Thoracic aorta (tissue), 2 donors: ENCODE results near the gene SLC13A4. TPM values are rescaled to one million over a fixed set of nuclear protein-coding genes. Genes with fewer than 3 reads are reported as not detected.

Experiments
- ATAC-seq: fragments of 150-250 bp; one replicate; pipeline ENCODE4 v1.8.0; 2017; ENCODE audit warnings: low read depth; ENCODE audit not compliant: insufficient number of reproducible peaks, low FRiP score
- DNase-seq: peaks from one replicate; pipeline ENCODE4 v3.0.0-alpha.2; 2020; ENCODE audit warnings: low spot score
- H3K27ac ChIP-seq, 2 donors: fragments of 200-600 bp; sonication (generic); 1 replicate in 1 of 2; 2 replicates in 1 of 2; pipeline ENCODE4 v1.5.1; 2016; ENCODE audit warnings: mild to moderate bottlenecking in 2 of 2, moderate library complexity in 2 of 2
- H3K27me3 ChIP-seq: fragments of 200-600 bp; sonication (generic); replicated peaks from 2 replicates; pipeline ENCODE4 v1.6.0; 2016; ENCODE audit warnings: mild to moderate bottlenecking; ENCODE audit not compliant: insufficient read depth
- H3K36me3 ChIP-seq: fragments of 200-600 bp; sonication (generic); one replicate; pipeline ENCODE4 v1.5.1; 2016
- H3K4me1 ChIP-seq, 2 donors: fragments of 200-600 bp; sonication (generic); 1 replicate in 1 of 2; 2 replicates in 1 of 2; pipeline versions ENCODE4 v1.5.1 to v1.6.0; 2016; ENCODE audit warnings: low read depth in 2 of 2, mild to moderate bottlenecking in 1 of 2; ENCODE audit not compliant: control insufficient read depth in 1 of 2
- H3K4me3 ChIP-seq: fragments of 200-600 bp; sonication (generic); 2 replicates; pipeline ENCODE4 v1.5.1; 2016; ENCODE audit warnings: mild to moderate bottlenecking
- H3K9me3 ChIP-seq: fragments of 200-600 bp; sonication (generic); 2 replicates; pipeline ENCODE4 v1.5.1; 2016
- CTCF ChIP-seq: fragments of 200-600 bp; sonication (generic); IDR thresholded peaks from one replicate; pipeline ENCODE4 v1.5.1; 2019; ENCODE audit warnings: antibody characterized with exemption
- total RNA-seq, 2 donors: library from RNA; depleted of rRNA; stranded (reverse); fragments of >200 nt; gene quantifications; one replicate each; pipeline versions ENCODE4 v1.1.0 to v1.2.3, GENCODE V29; 2016

SLC13A4 gene
- total RNA-seq, 2 donors from 2014 or later: 2.0 to 2.1 TPM

- DNase-seq (no peak), ATAC-seq (no peak)
- no peaks in the 10 kb centered on the region for H3K9me3 ChIP-seq
- TF ChIP-seq CTCF: no peak
- no peak overlapping the region for H3K4me3 ChIP-seq
- no peaks in the 10 kb centered on the region for H3K27me3 ChIP-seq
- H3K4me1 ChIP-seq: peaks cover 0 to 34% of the 10 kb centered on the region in 2 donors
- H3K36me3 ChIP-seq: peaks cover 38% of the 10 kb centered on the region
- no peak overlapping the region for H3K27ac ChIP-seq
Observed at GRCh38 chr7:135736586-135737305, 8.8 kb upstream of the SLC13A4 start.

DNA sequence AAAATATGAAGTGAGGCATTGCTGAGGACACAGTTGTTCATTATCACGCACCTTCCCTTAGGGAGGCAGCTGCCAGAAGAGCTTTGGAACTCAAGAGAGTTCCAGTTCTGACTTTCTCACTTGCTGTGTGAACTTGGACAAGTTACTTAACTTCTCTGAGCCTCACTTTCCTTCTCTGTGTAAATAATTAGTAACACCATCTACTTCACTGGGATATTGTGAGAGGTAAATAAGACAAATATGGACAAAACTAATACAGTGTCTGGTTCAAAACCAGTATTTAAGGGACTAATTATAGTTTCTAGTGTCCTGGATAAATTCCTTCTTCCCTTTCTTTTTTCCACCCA, 6.3 kb upstream of the SLC13A4 start:
- H3K27me3 ChIP-seq: no peaks in the 10 kb centered on the region
- ATAC-seq: no peak
- no peak for TF ChIP-seq CTCF

GRCh38 chr7:135733603-135734342, 5.8 kb upstream of the SLC13A4 start:
- peaks cover 38% of the 10 kb centered on the region for H3K36me3 ChIP-seq
- ATAC-seq (no peak), DNase-seq (no peak)
- H3K4me1 ChIP-seq: peaks cover 0 to 27% of the 10 kb centered on the region in 2 donors
- H3K9me3 ChIP-seq: no peaks in the 10 kb centered on the region
- H3K4me3 ChIP-seq: no peak overlapping the region
- no peaks in the 10 kb centered on the region for H3K27me3 ChIP-seq
- TF ChIP-seq CTCF: no peak
- H3K27ac ChIP-seq: no peak overlapping the region

More for the DNA sequence above, 6.3 kb upstream of the SLC13A4 start:
- H3K27ac ChIP-seq: no peak overlapping the region
- H3K9me3 ChIP-seq: no peaks in the 10 kb centered on the region
- peaks cover 0 to 29% of the 10 kb centered on the region in 2 donors for H3K4me1 ChIP-seq
- no peak overlapping the region for H3K4me3 ChIP-seq
- H3K36me3 ChIP-seq: peaks cover 38% of the 10 kb centered on the region
- DNase-seq: no peak

- ATAC-seq (no peak), DNase-seq (no peak)
- Histone ChIP-seq H3K27me3 (no peaks in the 10 kb centered on the region), H3K4me3 (no peak overlapping the region), H3K36me3 (peaks cover 28% of the 10 kb centered on the region), H3K27ac (no peak overlapping the region), H3K4me1 (peaks cover 0 to 16% of the 10 kb centered on the region in 2 donors), H3K9me3 (no peaks in the 10 kb centered on the region)
- TF ChIP-seq CTCF: no peak
Observed at GRCh38 chr7:135731131-135731530, 3.1 kb upstream of the SLC13A4 start.

DNA sequence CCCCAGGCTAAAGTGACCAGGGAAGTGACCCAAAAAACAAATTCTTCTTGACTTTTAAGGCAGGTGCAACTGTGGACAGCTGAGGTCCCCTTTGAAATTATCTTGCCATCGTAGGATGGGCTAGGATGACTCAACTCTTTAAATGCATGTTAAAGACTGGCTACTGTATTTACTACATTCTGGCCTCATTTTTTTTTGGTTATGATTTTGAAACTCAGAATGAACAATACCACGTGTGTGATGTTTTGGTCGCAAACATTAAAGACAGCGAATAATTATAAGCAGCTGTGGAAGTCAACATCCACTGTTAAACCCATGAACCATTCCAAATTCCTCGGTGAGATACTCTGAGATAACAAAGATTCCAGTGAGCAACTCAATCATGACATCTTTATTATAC, 1.2 kb upstream of the SLC13A4 start:
- no peak for TF ChIP-seq CTCF
- DNase-seq (no peak), ATAC-seq (no peak)
- no peaks in the 10 kb centered on the region for H3K27me3 ChIP-seq
- H3K27ac ChIP-seq: no peak overlapping the region
- no peaks in the 10 kb centered on the region for H3K9me3 ChIP-seq
- peaks cover 10% of the 10 kb centered on the region for H3K36me3 ChIP-seq
- H3K4me1 ChIP-seq: peaks cover 0 to 16% of the 10 kb centered on the region in 2 donors
- no peak overlapping the region for H3K4me3 ChIP-seq
